K562 (cell line): ENCODE results near the gene ORMDL3. TPM values are rescaled to one million over a fixed set of nuclear protein-coding genes. Genes with fewer than 3 reads are reported as not detected.
"Not testable (repeated sequence)": the region's sequence is repeated elsewhere in the genome, so short reads cannot be mapped to it uniquely, and the experiment has no call there.

Source experiments
- ATAC-seq: fragments of 200-7000 bp; cut with Tn5 transposase; 3 replicates; pipeline ENCODE4 v1.9.1; 2020; ENCODE audit warnings: moderate library complexity
- BruUV-seq: library from RNA; stranded (reverse); fragments of 400-500 nt; replicated peaks from 2 replicates; lab custom pipeline; 2021; lab: Mats Ljungman, UMichigan
- CTCF ChIA-PET: fragments of 300-600 bp; formaldehyde crosslinking; extraction: SDS; loops from one replicate; lab custom pipeline; 2021; ENCODE audit warnings: low intra/inter-chr PET ratio; lab: Yijun Ruan, JAX
- POLR2A ChIA-PET: fragments of 300-600, 350-650 bp; sonication (Branson Sonifier 250); formaldehyde crosslinking; extraction: SDS; loops from one replicate; lab custom pipeline; 2021; ENCODE audit warnings: antibody characterized with exemption, inconsistent platforms; lab: Yijun Ruan, JAX
- DNase-seq, 4 experiments: peaks; one replicate each; pipeline versions ENCODE4 v3.0.0 to v3.0.0-alpha.2; 2011 to 2018; ENCODE audit warnings: low spot score in 3 of 4, mixed read lengths in 3 of 4; ENCODE audit errors: extremely low read depth in 1 of 4
- FAIRE-seq: peaks from 2 replicates; lab custom pipeline; 2011; peaks lifted over from hg19 to GRCh38; lab: Jason Lieb, UNC
- H2AFZ ChIP-seq: 2 replicates; pipeline ENCODE4 v1.6.0; 2011; ENCODE audit warnings: low read depth, low read length, control low read depth, inconsistent platforms
- H3K27ac ChIP-seq: fragments of 200-600 bp; 3 replicates; pipeline ENCODE4 v1.8.0; 2011; ENCODE audit warnings: low read depth, mild to moderate bottlenecking, control low read depth, inconsistent platforms, low read length, moderate library complexity, mixed read lengths; ENCODE audit errors: extremely low read depth
- H3K27me3 ChIP-seq, 2 experiments: fragments of 300-600 bp in 1 of 2; 2 replicates in 1 of 2; 3 replicates in 1 of 2; pipeline versions ENCODE4 v1.6.0 to v1.8.0; 2011; ENCODE audit warnings: inconsistent platforms in 2 of 2, low read length in 2 of 2, mild to moderate bottlenecking in 1 of 2, mixed read lengths in 1 of 2, moderate library complexity in 1 of 2; ENCODE audit not compliant: control insufficient read depth in 2 of 2, insufficient read depth in 2 of 2
- H3K36me3 ChIP-seq: fragments of 300-600 bp; 3 replicates; pipeline ENCODE4 v1.8.0; 2011; ENCODE audit warnings: mild to moderate bottlenecking, low read length, inconsistent platforms; ENCODE audit not compliant: control insufficient read depth, insufficient read depth
- H3K4me1 ChIP-seq, 2 experiments: fragments of 200-600 bp in 1 of 2; replicated peaks in 1 of 2; 2 replicates in 1 of 2; 3 replicates in 1 of 2; pipeline versions ENCODE4 v1.5.1 to v1.8.0; 2011; ENCODE audit warnings: inconsistent platforms in 2 of 2, low read length in 2 of 2, mild to moderate bottlenecking in 1 of 2, mixed read lengths in 1 of 2, moderate library complexity in 1 of 2; ENCODE audit not compliant: control insufficient read depth in 2 of 2, insufficient read depth in 2 of 2
- H3K4me2 ChIP-seq: 2 replicates; pipeline ENCODE4 v1.6.1; 2011; ENCODE audit warnings: low read length, control low read depth, inconsistent platforms, mixed read lengths; ENCODE audit not compliant: insufficient read depth
- H3K4me3 ChIP-seq: fragments of 200-600 bp; sonication (generic), shearing (Covaris generic); 2 replicates; pipeline ENCODE4 v1.5.1; 2016; ENCODE audit warnings: control low read depth, inconsistent platforms
- H3K79me2 ChIP-seq: fragments of 200-600 bp; 3 replicates; pipeline ENCODE4 v1.8.0; 2011; ENCODE audit warnings: low read length, inconsistent platforms; ENCODE audit not compliant: control insufficient read depth, insufficient read depth
- H3K9ac ChIP-seq, 2 experiments: 2 replicates each; pipeline versions ENCODE4 v1.6.0 to v1.6.1; 2011; ENCODE audit warnings: low read depth in 2 of 2, low read length in 2 of 2, control low read depth in 1 of 2, inconsistent platforms in 1 of 2, mild to moderate bottlenecking in 1 of 2, mixed read lengths in 1 of 2; ENCODE audit not compliant: insufficient read depth in 1 of 2
- H3K9me1 ChIP-seq: one replicate; pipeline ENCODE4 v1.6.0; 2011; ENCODE audit warnings: inconsistent platforms, mild to moderate bottlenecking, low read length, moderate library complexity; ENCODE audit not compliant: control insufficient read depth, insufficient read depth
- H3K9me3 ChIP-seq: replicated peaks from 2 replicates; pipeline ENCODE4 v1.5.1; 2011; ENCODE audit warnings: low read depth, low read length, inconsistent platforms; ENCODE audit not compliant: control insufficient read depth, insufficient read depth
- H4K20me1 ChIP-seq: replicated peaks from 2 replicates; pipeline ENCODE4 v1.6.1; 2011; ENCODE audit warnings: low read length, inconsistent platforms, mixed read lengths; ENCODE audit not compliant: control insufficient read depth, insufficient read depth
- ELF2 ChIP-seq: fragments of 250-450 bp; sonication (Bioruptor Pico); IDR thresholded peaks from 2 replicates; pipeline ENCODE4 v1.5.0; 2021; ENCODE audit warnings: mild to moderate bottlenecking
- HDAC2 ChIP-seq: fragments of 450-650 bp; IDR thresholded peaks from 2 replicates; pipeline ENCODE4 v1.6.1; 2016; ENCODE audit warnings: mild to moderate bottlenecking
- HIVEP1 ChIP-seq: fragments of 250-450 bp; sonication (Bioruptor Pico); IDR thresholded peaks from 2 replicates; pipeline ENCODE4 v1.4.0; 2020; ENCODE audit warnings: mild to moderate bottlenecking
- JUNB ChIP-seq: fragments of 450-650 bp; formaldehyde crosslinking; conservative IDR thresholded peaks from 2 replicates; pipeline ENCODE4 v1.4.0; 2020; ENCODE audit warnings: mild to moderate bottlenecking
- MEF2D ChIP-seq: conservative IDR thresholded peaks from 2 replicates; pipeline ENCODE4 v1.6.1; 2016; ENCODE audit warnings: low read depth, missing genetic modification characterization, missing compliant biosample characterization
- MYBL2 ChIP-seq, 2 experiments: fragments of 450-650 bp in 1 of 2; sonication (generic) in 1 of 2; formaldehyde crosslinking in 1 of 2; IDR thresholded peaks; 2 replicates each; pipeline versions ENCODE4 v1.6.1 to v1.8.1; 2017 to 2022; ENCODE audit warnings: borderline replicate concordance in 1 of 2, inconsistent platforms in 1 of 2, low read depth in 1 of 2, mild to moderate bottlenecking in 1 of 2, missing genetic modification reagents in 1 of 2, moderate library complexity in 1 of 2
- POLR2AphosphoS2 ChIP-seq: IDR thresholded peaks from 2 replicates; pipeline ENCODE4 v1.6.1; 2012; ENCODE audit warnings: low read length, improper control_type of control experiment
- RBBP5 ChIP-seq: fragments of 200-600 bp; sonication (generic); IDR thresholded peaks from 2 replicates; pipeline ENCODE4 v1.6.1; 2012; ENCODE audit warnings: borderline replicate concordance, mild to moderate bottlenecking, low read length, control low read depth, inconsistent platforms; ENCODE audit not compliant: insufficient read depth, poor library complexity, severe bottlenecking
- SAFB ChIP-seq: fragments of 200-400 bp; formaldehyde crosslinking; IDR thresholded peaks from 2 replicates; pipeline ENCODE4 v1.6.1; 2017; ENCODE audit warnings: low read depth, low read length, borderline replicate concordance
- ZNF316 ChIP-seq: fragments of 450-650 bp; IDR thresholded peaks from 2 replicates; pipeline ENCODE4 v1.6.1; 2016
- ZNF395 ChIP-seq: fragments of 200-800 bp; sonication (Bioruptor generic); IDR thresholded peaks from 2 replicates; pipeline ENCODE4 v1.6.1; 2017; ENCODE audit warnings: missing genetic modification characterization, missing compliant biosample characterization
- ZNF561 ChIP-seq: fragments of 450-650 bp; formaldehyde crosslinking; conservative IDR thresholded peaks from 2 replicates; pipeline ENCODE4 v1.4.0; 2020; ENCODE audit warnings: mild to moderate bottlenecking, moderate library complexity
- WGBS: fragments of 100-300 bp; shearing (Covaris generic); methylation state at CpG from one replicate; pipeline ENCODE4 v1.1.6; 2016; ENCODE audit warnings: low coverage, mixed read lengths; ENCODE audit not compliant: insufficient coverage; ENCODE audit errors: missing lambda C conversion rate; 5-methylcytosine and 5-hydroxymethylcytosine counted together
- in situ Hi-C: fragments of 300-500 bp; cut with MboI; formaldehyde crosslinking; loops from 4 replicates; pipeline ENCODE4 v1.15.0; 2018; ENCODE audit warnings: inconsistent platforms, mixed read lengths
- intact Hi-C: fragments of 100-400 bp; cut with micrococcal nuclease; formaldehyde crosslinking; loops from 2 replicates; pipeline ENCODE4 v1.14.2; 2022
- polyA plus RNA-seq, 8 experiments: library from polyadenylated mRNA; depleted of rRNA in 4 of 8; stranded (reverse) in 5 of 8; unstranded in 3 of 8; fragments of >200 nt; fragmentation: Nextera tagmentation in 2 of 8; fragmentation: Illumina TruSeq in 1 of 8; extraction: Ambion mirVana in 2 of 8; extraction: Trizol in 1 of 8; gene quantifications; 2 replicates each; pipeline versions ENCODE4 v1.2.1 to v1.2.3, GENCODE V29; 2011 to 2014; ENCODE audit warnings: inconsistent platforms in 1 of 8, missing spikeins in 1 of 8
- total RNA-seq, 7 experiments: library from RNA; depleted of rRNA in 6 of 7; stranded (reverse); fragments of >200 nt in 6 of 7; fragmentation: Illumina TruSeq in 2 of 7; extraction: Trizol in 2 of 7; gene quantifications; 2 replicates each; pipeline versions ENCODE4 v1.2.1 to v1.2.3, GENCODE V29; 2011 to 2021; ENCODE audit warnings: low replicate concordance in 1 of 7

The ORMDL3 gene
- total and polyA plus RNA-seq, 9 of the 15 experiments (the other 6 are each of a cell fraction or from before 2014, with no cell fraction given): 2.7 to 57.4 (median 27.1) TPM

- TF ChIP-seq ZNF316 (no peak), HDAC2 (no peak)
Measured at GRCh38 chr17:39949028-39949427, 21.6 kb upstream of the ORMDL3 start (continued).

GRCh38 chr17:39948489-39948828 is 21.1 kb upstream of the ORMDL3 start:
- ATAC-seq, H3K4me3 ChIP-seq, DNase-seq, H3K27ac ChIP-seq, in situ Hi-C loops, H4K20me1 ChIP-seq, POLR2A ChIA-PET, H3K36me3 ChIP-seq, BruUV-seq, CTCF ChIA-PET, H3K9ac ChIP-seq, H3K9me3 ChIP-seq, H3K9me1 ChIP-seq, H3K79me2 ChIP-seq, H3K27me3 ChIP-seq, intact Hi-C loops, H3K4me2 ChIP-seq, FAIRE-seq: not testable (repeated sequence)
- WGBS: 50% methylated on average over 5 of the region's 5 CpGs
- peaks cover 9 to 25% of the 10 kb centered on the region in 2 experiments; a peak in 4 of 5 replicates for H3K4me1 ChIP-seq
- peak overlapping the region; percentile 2 for H2AFZ ChIP-seq

GRCh38 chr17:39946551-39947330 is 19.3 kb upstream of the ORMDL3 start:
- in situ Hi-C loops: no loop called here
- peaks cover 4 to 7% of the 10 kb centered on the region in 2 experiments; a peak in 3 of 5 replicates for H3K27me3 ChIP-seq
- FAIRE-seq (no peak), ATAC-seq (no peak), DNase-seq (no peak)
- H3K27ac ChIP-seq: no peak overlapping the region
- H3K9me3 ChIP-seq: no peaks in the 10 kb centered on the region
- no peaks in the 10 kb centered on the region for H3K36me3 ChIP-seq
- no peak overlapping the region for H3K4me2 ChIP-seq
- no peaks in the 10 kb centered on the region for H3K79me2 ChIP-seq
- intact Hi-C loops: no loop called here
- H2AFZ ChIP-seq: no peak overlapping the region
- H3K4me1 ChIP-seq: peaks cover 0 to 14% of the 10 kb centered on the region in 2 experiments; a peak in 2 of 5 replicates
- CTCF ChIA-PET: no interaction called here
- no peak overlapping the region for H3K4me3 ChIP-seq
- no peaks in the 10 kb centered on the region for H3K9me1 ChIP-seq
- no TSS peak for BruUV-seq
- POLR2A ChIA-PET: interaction anchor here (0.6 kb wide), 1 partner anchor 20 kb away, joined by 3 read pairs; no protein-coding TSS in a partner anchor
- 38% methylated on average over 14 of the region's 15 CpGs for WGBS
- no peaks in the 10 kb centered on the region for H4K20me1 ChIP-seq
- H3K9ac ChIP-seq: no peak overlapping the region; a peak in 1 of 4 replicates
- TF ChIP-seq JUNB (no peak), ELF2 (CRISPR knock-in tag) (no peak), POLR2AphosphoS2 (no peak), ZNF561 (no peak), MEF2D (tag) (no peak), SAFB (no peak), HIVEP1 (CRISPR knock-in tag) (no peak), RBBP5 (no peak), MYBL2 (IDR thresholded peaks at IDR 0.05; ENCODE audit: low read depth) (no peak), MYBL2 (CRISPR knock-in tag; IDR thresholded peaks at IDR 0.05; ENCODE audit: borderline replicate concordance) (no peak), ZNF395 (no peak)
